Dermis blood vessel endothelial cell (primary cell): ENCODE measurements around the gene RIN2. TPM values are rescaled to one million over a fixed set of nuclear protein-coding genes. Genes with fewer than 3 reads are reported as not detected.
A peak's percentile ranks its signal among the peaks of the same experiment; 100 is the strongest.

ENCODE experiments used
- DNase-seq: peaks from one replicate; pipeline ENCODE4 v3.0.0; 2010
- total RNA-seq: library from RNA; depleted of rRNA; stranded (reverse); fragments of >200 nt; gene quantifications from 2 replicates; pipeline ENCODE4 v1.2.3, GENCODE V29; 2014

Gene RIN2
- total RNA-seq, 1 donor from 2014 or later = 111 TPM

GRCh38 chr20:19787366-19787765, 29.3 kb downstream of the RIN2 start:
- DNase-seq = no peak

DNA sequence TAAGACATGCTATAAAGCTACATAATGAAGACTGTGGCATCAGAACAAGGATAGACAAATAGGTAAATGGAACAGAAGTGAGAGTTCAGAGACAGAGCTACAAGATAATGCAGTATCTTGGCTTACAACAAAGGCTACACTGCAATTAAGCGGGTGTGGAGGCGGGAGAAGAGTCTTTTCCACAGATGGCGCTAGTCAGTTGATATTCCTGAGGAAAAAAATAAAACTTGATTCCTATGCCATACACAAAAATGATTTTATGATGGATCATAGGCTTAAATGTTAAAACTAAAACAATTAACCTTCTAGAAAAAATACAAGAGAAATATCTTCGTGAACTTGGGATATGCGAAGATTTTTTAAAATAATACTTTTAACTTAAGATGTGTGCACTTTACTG, 31.0 kb downstream of the RIN2 start:
- DNase-seq = peak; percentile 20

DNA sequence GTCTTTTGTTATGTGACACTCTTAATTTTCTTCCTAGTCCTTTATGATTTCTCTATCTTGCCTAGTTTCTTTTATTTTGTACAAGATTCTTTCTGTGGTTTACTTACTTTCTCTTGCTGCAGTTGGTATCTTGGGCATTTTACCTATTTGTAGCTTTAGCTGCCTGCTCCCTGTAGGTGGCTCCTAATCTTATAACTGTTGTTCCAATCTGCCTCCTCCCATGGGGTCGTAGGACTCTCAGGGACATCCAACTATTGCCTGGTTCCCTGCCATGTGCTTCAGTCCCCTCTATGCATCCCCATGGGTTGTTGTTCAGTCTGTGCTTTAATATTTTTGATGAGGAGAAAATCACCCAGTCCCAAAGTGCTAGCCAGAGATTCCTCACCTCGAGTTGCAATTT, 31.4 kb downstream of the RIN2 start:
- DNase-seq = peak; percentile 37

- no peak for DNase-seq
Measured at GRCh38 chr20:19791887-19792286, 33.8 kb downstream of the RIN2 start.

DNA sequence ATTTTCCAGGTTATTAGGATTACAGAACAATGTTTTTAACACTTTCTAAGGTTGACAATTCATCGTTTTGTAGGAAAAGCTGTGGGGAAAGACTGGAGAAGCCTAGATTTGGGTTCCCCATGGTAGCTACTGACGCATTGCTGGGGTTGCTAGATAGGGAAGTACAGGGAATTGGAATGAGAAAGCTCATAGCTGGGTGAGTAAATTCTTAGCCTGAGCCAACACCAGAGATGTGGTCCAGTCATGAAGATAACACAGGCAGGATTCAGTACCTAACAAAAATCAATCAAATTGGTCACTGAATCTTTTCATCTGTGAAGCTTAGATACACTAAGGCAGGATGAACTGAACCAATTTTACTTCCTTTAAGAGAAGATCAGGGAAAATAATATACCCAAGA, 35.7 kb downstream of the RIN2 start:
- no peak for DNase-seq

DNA sequence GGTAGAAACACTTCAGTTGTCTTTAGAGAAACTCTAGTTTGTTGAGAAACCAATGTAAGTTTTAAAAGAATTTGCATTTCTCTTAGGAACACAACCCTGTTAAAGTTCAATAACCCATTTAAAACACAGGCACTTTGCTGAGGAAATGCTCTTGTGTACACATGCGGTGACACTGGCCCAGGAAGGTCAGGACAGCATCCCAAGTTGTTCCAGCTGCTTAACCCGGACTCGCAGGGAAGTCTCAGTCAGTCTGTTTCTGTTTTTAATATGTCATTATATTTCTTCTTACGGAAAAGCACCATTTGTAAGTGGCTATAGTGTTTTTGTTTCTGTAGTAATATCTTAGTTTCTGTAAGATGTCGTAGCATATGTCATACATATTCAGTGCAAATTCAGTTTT, 36.9 kb downstream of the RIN2 start:
- DNase-seq = peak; percentile 48

GRCh38 chr20:19799325-19799724, 41.3 kb downstream of the RIN2 start:
- DNase-seq = no peak

DNA sequence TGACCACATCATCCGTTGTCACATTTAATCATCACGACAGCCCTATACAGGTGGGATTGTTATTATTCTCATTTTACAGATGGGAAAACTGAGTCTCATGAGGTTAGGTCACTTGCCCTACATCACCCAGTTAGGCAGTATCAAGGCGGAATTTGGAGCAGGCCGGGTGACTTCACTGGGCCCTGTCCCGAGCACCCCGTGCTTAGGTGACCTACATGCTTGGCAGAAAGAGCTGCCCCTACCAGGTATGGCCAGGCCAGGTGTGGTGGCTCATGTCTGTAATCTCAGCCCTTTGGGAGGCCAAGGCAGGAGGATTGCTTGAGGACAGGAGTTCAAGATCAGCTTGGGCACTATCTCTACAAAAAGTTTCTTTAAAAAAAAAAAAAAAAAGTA, 44.0 kb downstream of the RIN2 start:
- no peak for DNase-seq

DNA sequence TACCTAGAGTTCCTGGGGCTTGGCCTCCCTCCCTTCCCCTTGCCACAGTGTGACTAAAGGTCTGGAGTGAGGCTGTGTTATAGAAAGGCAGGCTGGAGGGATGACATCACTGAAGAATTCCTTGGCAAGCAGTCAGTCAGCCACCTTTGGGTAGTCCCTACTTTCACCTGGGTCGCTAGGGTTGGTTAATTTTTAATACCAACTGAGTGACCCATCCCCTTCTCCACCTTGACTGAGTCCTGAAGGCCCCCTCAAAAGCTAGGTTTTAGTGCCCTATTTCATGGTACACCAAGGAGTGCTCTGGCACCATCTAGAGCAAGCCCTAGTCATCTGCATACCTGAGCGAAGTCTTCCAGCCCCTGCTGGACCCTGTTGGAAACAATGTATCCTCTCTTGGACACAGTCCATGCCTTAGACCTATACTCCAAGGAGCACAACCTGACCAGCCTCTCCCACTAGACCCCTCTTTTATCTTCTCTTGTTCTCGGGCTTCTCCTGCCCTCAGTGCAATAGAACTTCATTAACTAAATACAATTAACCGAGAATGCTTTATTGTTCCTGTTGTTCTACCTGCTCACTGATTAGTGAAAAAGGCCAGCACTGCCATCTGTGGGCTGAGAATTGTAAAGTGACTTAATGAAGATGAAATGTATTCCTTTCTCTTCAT, 44.6 kb downstream of the RIN2 start:
- DNase-seq = peak; percentile 54

- peak; percentile 47 for DNase-seq
Measured at GRCh38 chr20:19806276-19806675, 48.2 kb downstream of the RIN2 start.

- DNase-seq = peak; percentile 59
Measured at GRCh38 chr20:19806806-19807190, 48.7 kb downstream of the RIN2 start.

DNA sequence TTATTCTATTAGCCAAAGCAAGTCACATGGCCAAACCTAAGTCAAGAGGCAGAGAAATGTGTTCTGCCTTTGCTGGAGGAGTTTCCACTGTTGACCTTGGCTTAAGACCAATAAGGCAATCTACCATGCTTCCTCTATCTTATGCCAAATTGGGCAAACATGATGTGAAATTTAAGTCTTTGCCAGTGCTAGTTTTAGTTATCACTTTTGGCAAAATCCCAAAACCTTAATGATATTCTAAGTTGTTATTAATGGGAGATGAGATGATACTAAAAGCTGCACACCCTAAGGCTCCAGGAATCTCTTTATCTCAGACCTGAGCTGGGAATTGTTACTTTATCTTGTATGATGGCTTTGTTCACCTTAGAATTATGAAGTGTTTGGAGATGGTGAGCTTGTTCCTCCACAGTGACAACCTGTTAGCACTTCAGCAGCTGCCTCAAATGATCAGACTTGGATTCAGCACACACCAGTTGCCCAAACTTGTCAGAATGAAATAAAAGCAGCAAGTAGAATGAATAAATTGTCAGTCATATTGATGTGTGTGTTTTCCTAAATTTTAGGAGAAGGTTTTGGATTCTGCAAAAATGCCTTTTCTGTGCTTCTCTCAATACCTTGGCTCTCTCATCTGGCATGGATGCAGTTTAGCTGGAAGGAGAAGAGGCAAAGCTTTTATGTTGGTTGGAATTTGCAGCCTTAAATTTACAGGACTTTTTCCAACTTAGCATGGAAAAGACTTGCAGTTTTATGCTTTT, 49.3 kb downstream of the RIN2 start:
- DNase-seq = peak; percentile 76
